ENCODE results near the gene CCDC191.

CCDC191 gene, protein sequence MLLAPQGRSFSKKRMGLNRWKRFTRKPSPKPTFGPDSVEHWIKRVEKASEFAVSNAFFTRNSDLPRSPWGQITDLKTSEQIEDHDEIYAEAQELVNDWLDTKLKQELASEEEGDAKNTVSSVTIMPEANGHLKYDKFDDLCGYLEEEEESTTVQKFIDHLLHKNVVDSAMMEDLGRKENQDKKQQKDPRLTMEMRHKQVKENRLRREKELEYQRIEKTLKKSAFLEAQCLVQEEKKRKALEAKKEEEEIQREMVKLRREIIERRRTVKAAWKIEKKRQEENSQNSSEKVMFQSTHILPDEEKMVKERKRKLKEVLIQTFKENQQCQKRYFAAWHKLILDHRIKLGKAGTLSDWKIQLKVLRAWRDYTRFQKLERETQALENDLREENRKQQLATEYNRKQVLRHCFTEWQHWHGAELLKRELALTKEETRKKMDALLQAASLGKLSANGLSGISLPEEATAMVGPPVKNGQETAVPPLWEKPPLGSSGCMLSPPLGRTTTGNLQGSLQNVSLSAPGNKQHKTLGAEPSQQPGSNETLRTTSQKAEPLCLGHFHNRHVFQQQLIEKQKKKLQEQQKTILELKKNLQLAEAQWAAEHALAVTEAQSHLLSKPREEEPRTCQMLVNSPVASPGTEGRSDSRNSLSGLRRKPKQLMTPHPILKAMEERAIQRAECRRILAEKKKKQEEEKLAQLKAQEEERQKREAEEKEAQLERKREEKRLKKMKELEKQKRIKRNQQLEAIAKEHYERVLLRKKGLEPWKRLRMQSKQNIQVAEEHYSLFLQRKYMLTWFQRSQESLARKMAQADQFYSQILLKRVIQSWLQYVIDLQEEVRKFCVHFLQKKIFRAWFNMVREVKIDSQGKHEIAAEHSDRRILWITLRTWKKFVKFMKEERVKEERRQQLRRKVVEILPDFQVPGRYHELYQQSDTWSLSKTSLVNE

DNA sequence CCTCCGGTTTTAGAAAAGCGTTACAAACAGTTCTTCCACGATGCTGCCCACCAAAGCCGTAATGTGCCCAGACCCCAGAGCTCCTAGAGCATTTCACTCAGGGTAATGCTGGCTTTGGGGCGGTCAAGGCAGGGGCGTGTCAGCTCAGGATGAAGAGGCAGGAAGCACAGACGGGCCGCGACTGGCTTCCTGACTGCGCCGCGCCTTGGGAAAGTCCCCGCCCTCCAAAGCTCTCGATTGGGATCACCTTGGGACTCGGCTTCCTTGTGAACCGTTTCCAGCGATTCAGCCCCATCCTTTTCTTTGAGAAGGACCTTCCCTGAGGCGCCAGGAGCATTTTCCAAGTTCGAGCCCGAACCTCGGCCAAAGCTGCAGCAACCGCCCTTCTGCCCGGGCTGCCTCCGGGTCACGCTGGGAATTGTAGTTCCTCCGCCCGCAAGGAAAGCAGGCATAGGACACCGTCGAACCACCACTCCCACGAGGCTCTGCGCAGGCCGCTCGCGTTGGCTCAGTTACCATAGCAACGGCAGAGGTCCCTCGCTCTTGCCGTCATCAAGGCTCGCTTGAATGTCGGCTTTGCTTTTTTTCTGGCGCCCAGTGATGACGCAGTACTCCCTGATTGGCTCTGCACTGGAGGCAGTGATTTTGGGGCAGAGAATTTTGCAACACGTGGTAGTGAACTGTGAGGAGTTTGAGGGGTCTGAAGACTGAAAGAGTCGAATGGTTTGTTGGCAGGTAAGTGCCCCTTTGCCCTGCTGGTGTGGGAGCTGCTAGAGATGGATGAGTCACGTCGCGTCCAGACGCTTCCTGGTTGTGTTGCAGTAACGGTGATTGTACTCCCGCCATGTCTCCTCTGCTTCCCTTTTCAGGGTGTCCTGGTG is at the start of gene CCDC191, which contains the start of gene QTRT2:
TSS of gene CCDC191 (minus strand) at position 397 of the 881 bp plus-strand sequence. CDS start at position 337, 60 bp downstream.
TSS of gene QTRT2 (plus strand) at position 608 of the 881 bp plus-strand sequence. CDS start 8,521 bp downstream, outside the sequence.
- TF ChIP-seq, protein P1, sequence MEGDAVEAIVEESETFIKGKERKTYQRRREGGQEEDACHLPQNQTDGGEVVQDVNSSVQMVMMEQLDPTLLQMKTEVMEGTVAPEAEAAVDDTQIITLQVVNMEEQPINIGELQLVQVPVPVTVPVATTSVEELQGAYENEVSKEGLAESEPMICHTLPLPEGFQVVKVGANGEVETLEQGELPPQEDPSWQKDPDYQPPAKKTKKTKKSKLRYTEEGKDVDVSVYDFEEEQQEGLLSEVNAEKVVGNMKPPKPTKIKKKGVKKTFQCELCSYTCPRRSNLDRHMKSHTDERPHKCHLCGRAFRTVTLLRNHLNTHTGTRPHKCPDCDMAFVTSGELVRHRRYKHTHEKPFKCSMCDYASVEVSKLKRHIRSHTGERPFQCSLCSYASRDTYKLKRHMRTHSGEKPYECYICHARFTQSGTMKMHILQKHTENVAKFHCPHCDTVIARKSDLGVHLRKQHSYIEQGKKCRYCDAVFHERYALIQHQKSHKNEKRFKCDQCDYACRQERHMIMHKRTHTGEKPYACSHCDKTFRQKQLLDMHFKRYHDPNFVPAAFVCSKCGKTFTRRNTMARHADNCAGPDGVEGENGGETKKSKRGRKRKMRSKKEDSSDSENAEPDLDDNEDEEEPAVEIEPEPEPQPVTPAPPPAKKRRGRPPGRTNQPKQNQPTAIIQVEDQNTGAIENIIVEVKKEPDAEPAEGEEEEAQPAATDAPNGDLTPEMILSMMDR (IDR thresholded peaks at IDR 0.05; ENCODE audit: borderline replicate concordance, control extremely low read depth, extremely low read depth, insufficient read depth, missing control alignments): no peak
- peak; percentile 92 for DNase-seq (ENCODE audit: low spot score)
- in situ Hi-C loops (cut with MboI; ENCODE audit: low sequenced_read_pairs, unreplicated experiment): no loop called here

- in situ Hi-C loops (cut with MboI; ENCODE audit: low sequenced_read_pairs, unreplicated experiment): no loop called here
- no peak for DNase-seq (ENCODE audit: low spot score)
- TF ChIP-seq, protein P1 (IDR thresholded peaks at IDR 0.05; ENCODE audit: borderline replicate concordance, control extremely low read depth, extremely low read depth, insufficient read depth, missing control alignments): no peak
These were observed 48.1 kb upstream of the CCDC191 start for GRCh38 chr3:114104414-114104813.

GRCh38 chr3:114103858-114104257 is 47.5 kb upstream of the CCDC191 start:
- TF ChIP-seq, protein P1 (IDR thresholded peaks at IDR 0.05; ENCODE audit: borderline replicate concordance, control extremely low read depth, extremely low read depth, insufficient read depth, missing control alignments): no peak
- DNase-seq (ENCODE audit: low spot score): no peak
- in situ Hi-C loops (cut with MboI; ENCODE audit: low sequenced_read_pairs, unreplicated experiment): no loop called here

GRCh38 chr3:114103181-114103580 is 46.9 kb upstream of the CCDC191 start:
- in situ Hi-C loops (cut with MboI; ENCODE audit: low sequenced_read_pairs, unreplicated experiment): no loop called here
- TF ChIP-seq, protein P1 (IDR thresholded peaks at IDR 0.05; ENCODE audit: borderline replicate concordance, control extremely low read depth, extremely low read depth, insufficient read depth, missing control alignments): no peak
- DNase-seq (ENCODE audit: low spot score): no peak

DNA sequence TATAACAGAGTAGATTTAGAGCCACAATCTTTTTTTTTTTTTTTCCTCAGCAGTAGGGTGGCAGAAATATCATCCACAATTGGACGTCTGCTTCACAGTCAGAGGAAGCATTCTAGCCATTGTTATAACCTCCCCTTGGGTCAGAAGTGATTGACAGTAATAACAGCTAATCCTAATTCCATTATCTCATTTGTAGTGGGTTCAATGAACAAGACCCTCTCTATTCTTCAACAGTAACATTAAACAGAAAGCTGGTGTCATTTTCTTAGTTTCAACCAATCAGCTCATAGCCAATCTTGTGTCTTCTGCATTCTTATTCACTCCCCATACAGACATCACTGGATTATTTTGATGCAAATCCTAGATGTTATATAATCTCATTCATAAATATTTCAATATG is 44.8 kb upstream of the CCDC191 start:
- DNase-seq (ENCODE audit: low spot score): no peak
- TF ChIP-seq, protein P1 (IDR thresholded peaks at IDR 0.05; ENCODE audit: borderline replicate concordance, control extremely low read depth, extremely low read depth, insufficient read depth, missing control alignments): no peak
- in situ Hi-C loops (cut with MboI; ENCODE audit: low sequenced_read_pairs, unreplicated experiment): no loop called here
